Stimulated activated CD8-positive, alpha-beta memory T cell treated with anti-CD3 and anti-CD28 coated beads, Interleukin-2, amount 100 ng/mL, for 48 hours (primary cell): ENCODE results near the gene TPCN2.
"Not testable (repeated sequence)": the region's sequence is repeated elsewhere in the genome, so short reads cannot be mapped to it uniquely, and the experiment has no call there.

Source experiments
- DNase-seq, 2 donors: peaks; one replicate each; pipeline ENCODE4 v3.0.0-alpha.2; 2020; ENCODE audit warnings: low read depth in 2 of 2

Gene TPCN2

GRCh38 chr11:69149338-69150045, 100.8 kb downstream of the TPCN2 start:
- DNase-seq: not testable (repeated sequence)

- DNase-seq: no peak
These were observed 101.4 kb downstream of the TPCN2 start for GRCh38 chr11:69150175-69150574.

GRCh38 chr11:69151836-69152235, 103.1 kb downstream of the TPCN2 start:
- no peak for DNase-seq

- DNase-seq: no peak
These were observed 104.1 kb downstream of the TPCN2 start for GRCh38 chr11:69152733-69153421.

GRCh38 chr11:69153661-69154060, 104.9 kb downstream of the TPCN2 start:
- DNase-seq: no peak

- DNase-seq: no peak
These were observed 105.6 kb downstream of the TPCN2 start for GRCh38 chr11:69154211-69154913.

GRCh38 chr11:69154938-69155301, 106.2 kb downstream of the TPCN2 start:
- no peak for DNase-seq

- DNase-seq: no peak
These were observed 106.8 kb downstream of the TPCN2 start, which contains the start of gene SMIM38 for GRCh38 chr11:69155302-69156234. Gene SMIM38, plus strand, starts transcription at chr11:69155935. Its CDS starts 1,912 bp downstream, at chr11:69157847.

- no peak for DNase-seq
These were observed 107.5 kb downstream of the TPCN2 start for GRCh38 chr11:69156235-69156639.

- DNase-seq: no peak
These were observed 108.0 kb downstream of the TPCN2 start for GRCh38 chr11:69156673-69157155.

- no peak for DNase-seq
These were observed 108.6 kb downstream of the TPCN2 start for GRCh38 chr11:69157156-69157821.

- DNase-seq: no peak
These were observed 109.1 kb downstream of the TPCN2 start for GRCh38 chr11:69157822-69158231.

GRCh38 chr11:69158301-69159149, 109.8 kb downstream of the TPCN2 start:
- DNase-seq: no peak

- no peak for DNase-seq
These were observed 110.6 kb downstream of the TPCN2 start for GRCh38 chr11:69159150-69159852.

- no peak for DNase-seq
These were observed 111.8 kb downstream of the TPCN2 start for GRCh38 chr11:69160296-69161116.

- no peak for DNase-seq
These were observed 112.3 kb downstream of the TPCN2 start for GRCh38 chr11:69161117-69161407.

- DNase-seq: no peak
These were observed 113.8 kb downstream of the TPCN2 start for GRCh38 chr11:69162505-69162904.

- no peak for DNase-seq
These were observed 115.1 kb downstream of the TPCN2 start for GRCh38 chr11:69163842-69164241.

- DNase-seq: no peak
These were observed 116.1 kb downstream of the TPCN2 start for GRCh38 chr11:69164824-69165223.
